GM18907 (cell line): ENCODE data around the gene FBXL17.
"Not testable (repeated sequence)": the region's sequence is repeated elsewhere in the genome, so short reads cannot be mapped to it uniquely, and the experiment has no call there.

Experiments
- ATAC-seq: cut with Tn5 transposase; IDR thresholded peaks from one replicate; pipeline ENCODE4 v1.9.1; 2021; ENCODE audit warnings: mild to moderate bottlenecking, moderate library complexity; ENCODE audit not compliant: unreplicated experiment

The FBXL17 gene

GRCh38 chr5:108381954-108382783 lies at the start of gene FBXL17:
Gene FBXL17 (minus strand): TSS chr5:108382098.
- ATAC-seq, result peak; percentile 84

GRCh38 chr5:108430931-108431608 lies 49.2 kb upstream of the FBXL17 start:
- no peak for ATAC-seq

GRCh38 chr5:108421713-108422112 lies 39.8 kb upstream of the FBXL17 start:
- no peak for ATAC-seq

GRCh38 chr5:108420755-108421154 lies 38.9 kb upstream of the FBXL17 start:
- ATAC-seq, result no peak

GRCh38 chr5:108420158-108420557 lies 38.3 kb upstream of the FBXL17 start:
- ATAC-seq, result no peak

- ATAC-seq, result no peak
These were observed 36.3 kb upstream of the FBXL17 start for GRCh38 chr5:108418197-108418596.

GRCh38 chr5:108417166-108417670 lies 35.3 kb upstream of the FBXL17 start:
- ATAC-seq, result no peak

- ATAC-seq, result no peak
These were observed 33.8 kb upstream of the FBXL17 start for GRCh38 chr5:108415726-108416125.

- ATAC-seq, result no peak
These were observed 27.9 kb upstream of the FBXL17 start for GRCh38 chr5:108409786-108410185.

GRCh38 chr5:108405201-108405600 lies 23.3 kb upstream of the FBXL17 start:
- not testable (repeated sequence) for ATAC-seq

GRCh38 chr5:108398964-108399363 lies 17.1 kb upstream of the FBXL17 start:
- ATAC-seq, result no peak

- ATAC-seq, result not testable (repeated sequence)
These were observed 14.9 kb upstream of the FBXL17 start for GRCh38 chr5:108396837-108397236.

GRCh38 chr5:108387758-108388157 lies 5.9 kb upstream of the FBXL17 start:
- ATAC-seq, result no peak

- ATAC-seq, result no peak
These were observed 4.6 kb upstream of the FBXL17 start for GRCh38 chr5:108386345-108387061.

GRCh38 chr5:108384741-108385140 lies 2.8 kb upstream of the FBXL17 start:
- no peak for ATAC-seq

- no peak for ATAC-seq
These were observed 959 bp upstream of the FBXL17 start for GRCh38 chr5:108382784-108383330.

GRCh38 chr5:108381350-108381953 lies 446 bp downstream of the FBXL17 start:
- peak; percentile 52 for ATAC-seq

GRCh38 chr5:108380531-108381349 lies 1.2 kb downstream of the FBXL17 start:
- peak; percentile 45 for ATAC-seq

- no peak for ATAC-seq
These were observed 2.0 kb downstream of the FBXL17 start for GRCh38 chr5:108379722-108380530.
